Chondrocyte (in vitro differentiated cells): ENCODE results near the gene VWC2. TPM values are rescaled to one million over a fixed set of nuclear protein-coding genes. Genes with fewer than 3 reads are reported as not detected.

Experiments used
- DNase-seq: peaks from one replicate; pipeline ENCODE4 v3.0.0; 2021; ENCODE audit warnings: mixed read lengths, low spot score
- H3K27ac Mint-ChIP-seq: one replicate; pipeline ENCODE4 v1.8.0; 2021; ENCODE audit warnings: mild to moderate bottlenecking, moderate library complexity, mixed read lengths; ENCODE audit not compliant: unreplicated experiment
- H3K27me3 Mint-ChIP-seq: 2 replicates; pipeline ENCODE4 v1.8.0; 2021; ENCODE audit warnings: low read depth, mixed read lengths
- H3K36me3 Mint-ChIP-seq: 2 replicates; pipeline ENCODE4 v1.8.0; 2021; ENCODE audit warnings: low read depth, mixed read lengths
- H3K4me1 Mint-ChIP-seq: 2 replicates; pipeline ENCODE4 v1.8.0; 2021; ENCODE audit warnings: low read depth, mild to moderate bottlenecking, mixed read lengths
- H3K4me3 Mint-ChIP-seq: one replicate; pipeline ENCODE4 v1.8.0; 2021; ENCODE audit warnings: mild to moderate bottlenecking, moderate library complexity, mixed read lengths; ENCODE audit not compliant: unreplicated experiment
- H3K9me3 Mint-ChIP-seq: 2 replicates; pipeline ENCODE4 v1.8.0; 2021; ENCODE audit warnings: low read depth, mixed read lengths
- CTCF ChIP-seq: fragments of 200-600 bp; sonication (generic); IDR thresholded peaks from 2 replicates; pipeline ENCODE4 v1.5.0; 2021; ENCODE audit warnings: antibody characterized with exemption, mild to moderate bottlenecking, moderate library complexity
- total RNA-seq: library from RNA; stranded (reverse); gene quantifications from 3 replicates; pipeline ENCODE4 v1.2.1, GENCODE V29; 2021

The VWC2 gene
- total RNA-seq, 1 donor from 2014 or later: not detected

- no peak for TF ChIP-seq CTCF
- H3K36me3 Mint-ChIP-seq: no peaks in the 10 kb centered on the region
- no peak overlapping the region for H3K27ac Mint-ChIP-seq
- no peaks in the 10 kb centered on the region for H3K9me3 Mint-ChIP-seq
- H3K4me3 Mint-ChIP-seq: no peak overlapping the region
- DNase-seq: no peak
- H3K27me3 Mint-ChIP-seq: peaks cover 5% of the 10 kb centered on the region
- no peaks in the 10 kb centered on the region for H3K4me1 Mint-ChIP-seq
These were observed 49.4 kb downstream of the VWC2 start for GRCh38 chr7:49822856-49823255.

DNA sequence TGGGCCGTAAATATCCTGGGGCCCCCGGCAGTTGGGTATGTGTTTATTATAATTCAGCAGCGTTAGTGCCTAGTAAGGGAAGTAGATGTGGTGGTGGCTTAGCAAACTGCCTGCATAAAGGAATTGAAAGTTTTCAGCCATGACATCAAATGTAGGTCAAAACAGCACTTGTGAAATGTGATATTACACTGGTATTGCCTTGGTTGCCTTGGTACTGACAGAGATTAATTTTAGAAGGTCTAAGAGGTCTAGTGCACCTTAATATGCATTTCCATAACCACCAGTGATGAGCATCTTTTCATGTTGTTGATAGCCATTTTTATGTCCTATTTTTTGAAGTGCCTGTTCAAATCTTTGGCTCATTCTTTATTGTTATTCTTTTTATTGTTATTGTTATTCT lies 50.1 kb downstream of the VWC2 start:
- no peaks in the 10 kb centered on the region for H3K4me1 Mint-ChIP-seq
- H3K27ac Mint-ChIP-seq: no peak overlapping the region
- no peak for DNase-seq
- no peak overlapping the region for H3K4me3 Mint-ChIP-seq
- H3K36me3 Mint-ChIP-seq: no peaks in the 10 kb centered on the region
- TF ChIP-seq CTCF: no peak
- H3K27me3 Mint-ChIP-seq: peaks cover 3% of the 10 kb centered on the region
- no peaks in the 10 kb centered on the region for H3K9me3 Mint-ChIP-seq

- no peak for TF ChIP-seq CTCF
- H3K9me3 Mint-ChIP-seq: no peaks in the 10 kb centered on the region
- no peak for DNase-seq
- H3K4me1 Mint-ChIP-seq: no peaks in the 10 kb centered on the region
- H3K36me3 Mint-ChIP-seq: no peaks in the 10 kb centered on the region
- no peak overlapping the region for H3K4me3 Mint-ChIP-seq
- H3K27me3 Mint-ChIP-seq: peaks cover 16% of the 10 kb centered on the region
- no peak overlapping the region for H3K27ac Mint-ChIP-seq
These were observed 66.6 kb downstream of the VWC2 start for GRCh38 chr7:49839863-49840645.

DNA sequence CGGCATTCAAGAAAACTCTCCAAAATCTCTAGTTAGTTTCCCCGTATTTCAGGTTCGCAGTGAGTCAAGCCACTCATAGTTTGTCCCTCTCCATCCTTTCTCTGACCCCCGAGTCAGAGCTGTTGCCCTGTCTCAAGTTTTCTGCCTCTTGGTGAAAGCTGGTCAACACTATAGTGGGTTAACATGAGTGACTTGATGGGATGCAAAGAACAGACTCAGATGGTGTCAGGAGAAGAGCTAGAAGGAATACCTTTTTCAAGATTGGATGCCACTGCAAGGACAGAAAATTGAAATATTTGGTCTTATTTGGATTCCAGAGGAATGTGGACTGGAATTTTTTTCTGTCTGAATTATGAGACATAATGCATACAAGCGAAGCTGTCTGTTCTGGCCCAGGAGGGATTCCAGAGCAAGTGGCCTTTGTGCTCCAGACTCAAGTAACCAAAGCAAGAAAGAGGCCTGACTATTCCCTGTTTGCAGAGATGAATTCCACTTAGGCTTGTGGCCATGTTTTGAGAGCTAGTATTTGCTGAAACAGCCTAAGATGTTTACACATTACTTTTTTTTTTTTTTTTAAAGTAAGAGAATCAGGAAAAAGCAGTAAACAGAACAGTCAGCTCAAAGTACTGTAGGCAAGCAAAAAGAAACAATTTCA lies 67.4 kb downstream of the VWC2 start:
- no peaks in the 10 kb centered on the region for H3K4me1 Mint-ChIP-seq
- no peaks in the 10 kb centered on the region for H3K36me3 Mint-ChIP-seq
- H3K9me3 Mint-ChIP-seq: no peaks in the 10 kb centered on the region
- TF ChIP-seq CTCF: no peak
- H3K4me3 Mint-ChIP-seq: no peak overlapping the region
- no peak overlapping the region for H3K27ac Mint-ChIP-seq
- no peak for DNase-seq
- H3K27me3 Mint-ChIP-seq: peaks cover 14% of the 10 kb centered on the region

GRCh38 chr7:49845626-49846025 lies 72.2 kb downstream of the VWC2 start:
- no peak overlapping the region for H3K27ac Mint-ChIP-seq
- no peaks in the 10 kb centered on the region for H3K36me3 Mint-ChIP-seq
- H3K4me1 Mint-ChIP-seq: no peaks in the 10 kb centered on the region
- no peak for DNase-seq
- H3K4me3 Mint-ChIP-seq: no peak overlapping the region
- no peaks in the 10 kb centered on the region for H3K9me3 Mint-ChIP-seq
- H3K27me3 Mint-ChIP-seq: peaks cover 9% of the 10 kb centered on the region
- TF ChIP-seq CTCF: no peak
